Neural progenitor cell (in vitro differentiated cells): ENCODE measurements around the gene SLC6A13. TPM values are rescaled to one million over a fixed set of nuclear protein-coding genes. Genes with fewer than 3 reads are reported as not detected.

Experiments used
- DNase-seq: peaks from one replicate; pipeline ENCODE4 v3.0.0-alpha.2; 2016; ENCODE audit warnings: low spot score
- H2AFZ ChIP-seq: fragments of 200-600 bp; sonication (generic); replicated peaks from 2 replicates; pipeline ENCODE4 v1.6.1; 2016; ENCODE audit warnings: antibody characterized with exemption
- H3F3A ChIP-seq: fragments of 200-600 bp; sonication (generic); 2 replicates; pipeline ENCODE4 v1.6.1; 2016; ENCODE audit warnings: antibody characterized with exemption, low read depth
- H3K27ac ChIP-seq: fragments of 200-600 bp; sonication (generic); 2 replicates; pipeline ENCODE4 v1.5.1; 2016; ENCODE audit warnings: mild to moderate bottlenecking
- H3K27me3 ChIP-seq: fragments of 200-600 bp; sonication (generic); 2 replicates; pipeline ENCODE4 v1.6.1; 2016; ENCODE audit warnings: mild to moderate bottlenecking, moderate library complexity
- H3K36me3 ChIP-seq: fragments of 200-600 bp; sonication (generic); 2 replicates; pipeline ENCODE4 v1.5.1; 2016
- H3K4me1 ChIP-seq: fragments of 200-600 bp; sonication (generic); 2 replicates; pipeline ENCODE4 v1.6.1; 2016; ENCODE audit warnings: mixed run types
- H3K4me2 ChIP-seq: fragments of 200-600 bp; sonication (generic); 2 replicates; pipeline ENCODE4 v1.6.1; 2016
- H3K4me3 ChIP-seq: fragments of 200-600 bp; sonication (generic); 2 replicates; pipeline ENCODE4 v1.5.1; 2016
- H3K79me2 ChIP-seq: fragments of 200-600 bp; sonication (generic); 2 replicates; pipeline ENCODE4 v1.6.1; 2016; ENCODE audit warnings: low read depth
- H3K9ac ChIP-seq: fragments of 200-600 bp; sonication (generic); 2 replicates; pipeline ENCODE4 v1.6.1; 2016
- H3K9me3 ChIP-seq: fragments of 200-600 bp; sonication (generic); 2 replicates; pipeline ENCODE4 v1.5.1; 2016; ENCODE audit warnings: low read depth
- H4K20me1 ChIP-seq: fragments of 200-600 bp; sonication (generic); 2 replicates; pipeline ENCODE4 v1.6.1; 2016; ENCODE audit warnings: low read depth
- H3K27ac Mint-ChIP-seq: 3 replicates; pipeline ENCODE4 v1.8.0; 2021; ENCODE audit warnings: mixed read lengths
- H3K27me3 Mint-ChIP-seq: 2 replicates; pipeline ENCODE4 v1.8.0; 2022; ENCODE audit warnings: low read depth, mild to moderate bottlenecking, inconsistent platforms, moderate library complexity, mixed read lengths; ENCODE audit not compliant: insufficient read depth
- H3K36me3 Mint-ChIP-seq: 3 replicates; pipeline ENCODE4 v1.8.0; 2021; ENCODE audit warnings: mixed read lengths
- H3K4me1 Mint-ChIP-seq: 3 replicates; pipeline ENCODE4 v1.8.0; 2021; ENCODE audit warnings: mixed read lengths
- H3K4me3 Mint-ChIP-seq: 3 replicates; pipeline ENCODE4 v1.8.0; 2021; ENCODE audit warnings: mild to moderate bottlenecking, moderate library complexity, mixed read lengths
- H3K9me3 Mint-ChIP-seq: 3 replicates; pipeline ENCODE4 v1.8.0; 2020; ENCODE audit warnings: mixed read lengths
- EZH2 ChIP-seq: fragments of 200-600 bp; sonication (generic); IDR thresholded peaks from 2 replicates; pipeline ENCODE4 v1.6.1; 2017; ENCODE audit warnings: antibody characterized with exemption, mild to moderate bottlenecking, moderate library complexity
- EZH2phosphoT487 ChIP-seq: fragments of 200-600 bp; sonication (generic); IDR thresholded peaks from 2 replicates; pipeline ENCODE4 v1.6.1; 2017; ENCODE audit warnings: antibody characterized with exemption
- total RNA-seq: library from RNA; depleted of rRNA; stranded (reverse); fragments of >200 nt; gene quantifications from 2 replicates; pipeline ENCODE4 v1.2.3, GENCODE V29; 2015; ENCODE audit warnings: low replicate concordance
- TF ChIP-seq, protein P1 (sequence below): fragments of 200-600 bp; sonication (generic); IDR thresholded peaks from 2 replicates; pipeline ENCODE4 v1.5.1; 2017; ENCODE audit warnings: antibody characterized with exemption, mild to moderate bottlenecking

Gene SLC6A13
- total RNA-seq, 1 donor from 2014 or later = not detected

DNA sequence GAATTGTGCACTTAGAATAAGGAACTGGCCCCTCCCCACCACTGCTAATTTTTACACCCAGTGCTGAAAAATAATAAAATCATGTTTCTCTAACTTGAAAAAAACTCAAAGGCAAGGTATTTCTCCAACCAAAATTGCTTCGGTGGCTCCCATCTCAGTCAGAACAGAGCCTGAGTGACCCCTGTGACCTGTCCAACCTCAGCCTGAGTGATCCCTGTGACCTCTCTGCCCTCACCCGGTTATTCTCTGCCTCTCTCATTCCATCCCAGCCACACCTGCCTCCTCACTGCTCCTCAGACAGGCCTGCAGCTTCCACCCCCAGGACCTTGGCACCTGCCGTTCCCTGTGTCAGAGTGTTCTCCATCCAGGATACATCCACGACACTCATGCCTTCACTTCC is 53.8 kb downstream of the SLC6A13 start:
- H3F3A ChIP-seq = no peaks in the 10 kb centered on the region
- DNase-seq = no peak
- H3K27ac ChIP-seq = no peak overlapping the region
- Mint-ChIP-seq H3K4me3 (no peak overlapping the region), H3K36me3 (no peaks in the 10 kb centered on the region), H3K27ac (no peak overlapping the region), H3K4me1 (peaks cover 35% of the 10 kb centered on the region), H3K27me3 (peaks cover 36% of the 10 kb centered on the region), H3K9me3 (no peaks in the 10 kb centered on the region)
- no peak overlapping the region for H3K4me3 ChIP-seq
- no peaks in the 10 kb centered on the region for H3K36me3 ChIP-seq
- no peaks in the 10 kb centered on the region for H3K79me2 ChIP-seq
- no peak overlapping the region for H2AFZ ChIP-seq
- TF ChIP-seq EZH2 (no peak), EZH2phosphoT487 (no peak)
- TF ChIP-seq, protein P1, sequence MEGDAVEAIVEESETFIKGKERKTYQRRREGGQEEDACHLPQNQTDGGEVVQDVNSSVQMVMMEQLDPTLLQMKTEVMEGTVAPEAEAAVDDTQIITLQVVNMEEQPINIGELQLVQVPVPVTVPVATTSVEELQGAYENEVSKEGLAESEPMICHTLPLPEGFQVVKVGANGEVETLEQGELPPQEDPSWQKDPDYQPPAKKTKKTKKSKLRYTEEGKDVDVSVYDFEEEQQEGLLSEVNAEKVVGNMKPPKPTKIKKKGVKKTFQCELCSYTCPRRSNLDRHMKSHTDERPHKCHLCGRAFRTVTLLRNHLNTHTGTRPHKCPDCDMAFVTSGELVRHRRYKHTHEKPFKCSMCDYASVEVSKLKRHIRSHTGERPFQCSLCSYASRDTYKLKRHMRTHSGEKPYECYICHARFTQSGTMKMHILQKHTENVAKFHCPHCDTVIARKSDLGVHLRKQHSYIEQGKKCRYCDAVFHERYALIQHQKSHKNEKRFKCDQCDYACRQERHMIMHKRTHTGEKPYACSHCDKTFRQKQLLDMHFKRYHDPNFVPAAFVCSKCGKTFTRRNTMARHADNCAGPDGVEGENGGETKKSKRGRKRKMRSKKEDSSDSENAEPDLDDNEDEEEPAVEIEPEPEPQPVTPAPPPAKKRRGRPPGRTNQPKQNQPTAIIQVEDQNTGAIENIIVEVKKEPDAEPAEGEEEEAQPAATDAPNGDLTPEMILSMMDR = no peak
- H3K4me1 ChIP-seq = peaks cover 16% of the 10 kb centered on the region
- no peaks in the 10 kb centered on the region for H4K20me1 ChIP-seq
- peaks cover 100% of the 10 kb centered on the region for H3K27me3 ChIP-seq
- H3K9ac ChIP-seq = no peak overlapping the region
- H3K4me2 ChIP-seq = no peak overlapping the region
- no peaks in the 10 kb centered on the region for H3K9me3 ChIP-seq

DNA sequence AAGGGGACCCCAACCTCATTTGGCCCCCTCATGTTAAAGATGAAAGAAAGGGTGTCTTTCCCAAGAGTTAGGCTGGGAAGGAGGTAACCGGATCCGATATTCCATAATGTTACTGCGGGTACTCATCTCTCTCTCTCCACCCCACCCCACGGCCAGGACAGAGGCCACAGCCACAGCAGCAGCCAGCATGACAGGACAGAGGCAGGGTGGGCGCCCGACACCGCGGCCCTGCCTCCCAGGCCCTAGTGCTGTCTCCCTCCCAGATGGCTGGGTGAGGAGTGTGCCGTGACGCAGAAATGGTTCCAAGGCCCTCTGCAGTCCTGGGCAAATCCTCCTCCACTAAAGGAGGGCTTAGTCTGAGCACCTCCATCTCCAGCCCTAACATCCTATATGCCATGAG is 54.8 kb downstream of the SLC6A13 start:
- H3K9me3 Mint-ChIP-seq = no peaks in the 10 kb centered on the region
- no peak overlapping the region for H2AFZ ChIP-seq
- TF ChIP-seq EZH2phosphoT487 = no peak
- H3K4me3 Mint-ChIP-seq = no peak overlapping the region
- no peaks in the 10 kb centered on the region for H3K36me3 ChIP-seq
- peaks cover 8% of the 10 kb centered on the region for H3K4me1 ChIP-seq
- H3K4me3 ChIP-seq = no peak overlapping the region
- H3K4me2 ChIP-seq = no peak overlapping the region
- no peaks in the 10 kb centered on the region for H3K9me3 ChIP-seq
- H3K27ac ChIP-seq = no peak overlapping the region
- DNase-seq = no peak
- peaks cover 34% of the 10 kb centered on the region for H3K27me3 Mint-ChIP-seq
- no peaks in the 10 kb centered on the region for H3K79me2 ChIP-seq
- no peak overlapping the region for H3K27ac Mint-ChIP-seq
- H3K4me1 Mint-ChIP-seq = peaks cover 25% of the 10 kb centered on the region
- H4K20me1 ChIP-seq = no peaks in the 10 kb centered on the region
- H3K36me3 Mint-ChIP-seq = no peaks in the 10 kb centered on the region
- peaks cover 6% of the 10 kb centered on the region for H3F3A ChIP-seq
- H3K9ac ChIP-seq = no peak overlapping the region
- H3K27me3 ChIP-seq = peaks cover 100% of the 10 kb centered on the region

DNA sequence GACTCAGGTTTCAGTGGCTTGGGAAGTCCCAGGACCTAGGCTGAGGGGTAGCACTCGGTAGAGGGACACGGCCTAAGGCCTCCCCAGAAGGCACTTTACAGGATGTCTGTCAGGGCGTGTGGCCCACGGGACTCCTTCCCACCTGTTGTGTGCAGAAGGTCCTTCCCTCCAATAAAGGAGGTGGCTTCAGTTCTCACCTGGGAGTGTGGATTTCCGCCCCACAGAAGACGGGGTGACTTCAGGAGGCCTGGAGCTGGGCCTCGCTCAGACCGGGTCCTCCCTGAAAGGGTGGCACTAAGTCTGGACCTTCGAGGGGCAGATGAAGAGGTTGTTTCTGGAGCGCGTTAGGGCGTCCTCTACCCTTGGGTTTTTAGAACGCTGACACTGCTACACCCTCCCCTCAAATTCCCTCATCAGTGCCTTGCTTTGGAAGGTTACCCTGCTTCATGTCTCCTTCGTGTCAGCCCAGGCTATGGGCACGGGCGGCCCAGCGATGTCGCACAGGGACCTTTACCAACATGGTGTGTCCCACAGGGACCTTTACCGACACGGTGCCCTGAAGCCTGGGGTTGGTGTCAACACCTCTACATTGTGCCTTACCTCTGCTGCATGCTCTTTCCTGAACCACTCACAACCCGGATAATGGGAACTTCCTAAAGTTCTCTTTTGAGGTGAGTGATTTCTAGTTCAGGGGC is 55.7 kb downstream of the SLC6A13 start:
- Mint-ChIP-seq H3K9me3 (no peaks in the 10 kb centered on the region), H3K4me1 (peaks cover 18% of the 10 kb centered on the region), H3K36me3 (no peaks in the 10 kb centered on the region), H3K27me3 (peaks cover 36% of the 10 kb centered on the region), H3K27ac (no peak overlapping the region), H3K4me3 (no peak overlapping the region)
- H3K9me3 ChIP-seq = no peaks in the 10 kb centered on the region
- no peaks in the 10 kb centered on the region for H3K36me3 ChIP-seq
- DNase-seq = no peak
- H3K4me2 ChIP-seq = no peak overlapping the region
- H3K4me1 ChIP-seq = peaks cover 6% of the 10 kb centered on the region
- no peak overlapping the region for H3K27ac ChIP-seq
- no peaks in the 10 kb centered on the region for H3K79me2 ChIP-seq
- H3K9ac ChIP-seq = no peak overlapping the region
- peaks cover 15% of the 10 kb centered on the region for H3F3A ChIP-seq
- H2AFZ ChIP-seq = no peak overlapping the region
- no peaks in the 10 kb centered on the region for H4K20me1 ChIP-seq
- TF ChIP-seq EZH2phosphoT487 (no peak), EZH2 (no peak)
- TF ChIP-seq, protein P1 = no peak
- peaks cover 100% of the 10 kb centered on the region for H3K27me3 ChIP-seq
- H3K4me3 ChIP-seq = no peak overlapping the region

DNA sequence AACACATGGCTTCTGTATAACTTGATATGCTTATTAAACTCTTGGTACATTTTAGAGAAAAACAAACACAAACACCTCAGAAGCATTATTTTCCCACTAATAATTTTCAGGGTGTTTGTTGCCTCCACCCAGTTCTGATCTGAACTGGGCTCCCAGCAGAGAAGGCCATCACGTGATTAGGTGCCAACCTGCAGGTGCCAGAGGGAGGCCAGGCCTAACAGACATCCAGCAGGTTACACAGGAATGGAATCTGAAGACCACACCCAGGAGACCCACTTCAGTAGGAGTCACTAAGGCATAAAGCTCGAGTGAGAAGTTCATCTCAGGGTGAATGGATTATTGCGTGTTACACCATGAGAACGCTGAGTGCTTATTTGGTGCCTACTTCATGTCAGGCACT is 57.6 kb downstream of the SLC6A13 start:
- H3K27me3 ChIP-seq = peaks cover 100% of the 10 kb centered on the region
- peaks cover 5% of the 10 kb centered on the region for H3K4me1 Mint-ChIP-seq
- no peak overlapping the region for H2AFZ ChIP-seq
- no peaks in the 10 kb centered on the region for H3K9me3 ChIP-seq
- H3K9me3 Mint-ChIP-seq = no peaks in the 10 kb centered on the region
- no peak overlapping the region for H3K4me3 ChIP-seq
- no peaks in the 10 kb centered on the region for H3K36me3 ChIP-seq
- TF ChIP-seq EZH2 = no peak
- TF ChIP-seq, protein P1 = no peak
- H3K36me3 Mint-ChIP-seq = no peaks in the 10 kb centered on the region
- no peaks in the 10 kb centered on the region for H4K20me1 ChIP-seq
- peaks cover 15% of the 10 kb centered on the region for H3F3A ChIP-seq
- H3K27me3 Mint-ChIP-seq = peaks cover 49% of the 10 kb centered on the region
- no peak overlapping the region for H3K4me3 Mint-ChIP-seq
- no peak overlapping the region for H3K27ac Mint-ChIP-seq
- H3K4me1 ChIP-seq = peaks cover 6% of the 10 kb centered on the region
- no peak for DNase-seq
- no peak overlapping the region for H3K9ac ChIP-seq
- no peak overlapping the region for H3K27ac ChIP-seq
- H3K4me2 ChIP-seq = no peak overlapping the region
- no peaks in the 10 kb centered on the region for H3K79me2 ChIP-seq
